ENCODE results near the gene GBE1.

GBE1 gene

GRCh38 chr3:81490541-81491288, 270.7 kb downstream of the GBE1 start:
- peak; percentile 87 to 93 (median 89) for DNase-seq
- WGBS (ENCODE audit: insufficient coverage) = 63% methylated on average over 6 of the region's 7 CpGs
- peaks cover 0 to 2% (median under 1%) of the 10 kb centered on the region in 4 experiments for H3K4me1 ChIP-seq (ENCODE audit: control extremely low read depth in 1 of 4, control insufficient read depth in 4 of 4, insufficient read depth in 4 of 4, low read length in 3 of 4)
- H3K9me3 ChIP-seq (ENCODE audit: control extremely low read depth in 1 of 5, control insufficient read depth in 4 of 5, insufficient read depth in 2 of 5, low read depth in 1 of 5, low read length in 4 of 5) = no peaks in the 10 kb centered on the region
- ChIA-PET POLR2A (no interaction called here), CTCF (interaction anchor here (0.7 to 3.9 kb wide), 31 partner anchors 9 to 642 kb away, joined by 3 to 36 read pairs (median 4); no protein-coding TSS in a partner anchor)
- H3K27ac ChIP-seq (ENCODE audit: insufficient read depth in 1 of 2, low read depth in 1 of 2, low read length in 2 of 2, poor library complexity in 1 of 2, severe bottlenecking in 2 of 2) = no peak overlapping the region
- H3K4me3 ChIP-seq (ENCODE audit: control insufficient read depth in 1 of 7, extremely low read depth in 1 of 7, insufficient read depth in 4 of 7, low read depth in 2 of 7, low read length in 6 of 7) = no peak overlapping the region
- H3K27me3 ChIP-seq (replicated peaks in 2 of 5; ENCODE audit: control insufficient read depth in 4 of 5, insufficient read depth in 5 of 5, low read length in 4 of 5) = no peaks in the 10 kb centered on the region
- no peaks in the 10 kb centered on the region for H3K36me3 ChIP-seq (ENCODE audit: control insufficient read depth in 4 of 4, insufficient read depth in 4 of 4, low read length in 3 of 4)

DNA sequence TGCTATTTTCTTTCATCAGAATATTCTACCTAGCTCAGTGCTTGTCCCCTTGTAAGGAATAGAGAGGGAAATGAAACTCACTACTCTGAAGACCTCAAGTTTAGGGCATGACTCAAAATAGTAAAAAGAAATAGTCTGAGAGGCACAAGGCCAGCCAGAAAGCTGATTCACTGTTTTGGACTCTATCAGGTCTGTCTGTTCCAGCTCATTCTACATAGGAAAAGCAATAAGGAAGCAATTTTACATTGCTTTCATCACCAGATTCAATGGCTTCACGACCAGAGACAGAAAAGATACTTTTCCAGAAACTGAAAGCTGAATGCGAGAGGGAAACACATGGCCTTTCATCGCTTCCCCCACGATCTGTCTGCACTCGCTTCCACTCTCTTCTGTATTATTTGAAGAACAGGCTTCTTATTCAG, 276.0 kb downstream of the GBE1 start:
- 10% methylated on average over 2 of the region's 5 CpGs for WGBS (ENCODE audit: insufficient coverage)
- CTCF ChIA-PET = interaction anchor here (0.8 to 1.8 kb wide), 6 partner anchors 9 to 160 kb away, joined by 3 to 6 read pairs (median 5); no protein-coding TSS in a partner anchor
- peaks cover 0 to 17% (median 2%) of the 10 kb centered on the region in 4 experiments for H3K4me1 ChIP-seq (ENCODE audit: control extremely low read depth in 1 of 4, control insufficient read depth in 4 of 4, insufficient read depth in 4 of 4, low read length in 3 of 4)
- H3K9me3 ChIP-seq (ENCODE audit: control extremely low read depth in 1 of 5, control insufficient read depth in 4 of 5, insufficient read depth in 2 of 5, low read depth in 1 of 5, low read length in 4 of 5) = no peaks in the 10 kb centered on the region
- DNase-seq = peak in 2 of 3 donors; percentile 54 to 56
- H3K36me3 ChIP-seq (ENCODE audit: control insufficient read depth in 4 of 4, insufficient read depth in 4 of 4, low read length in 3 of 4) = no peaks in the 10 kb centered on the region
- no peaks in the 10 kb centered on the region for H3K27me3 ChIP-seq (replicated peaks in 2 of 5; ENCODE audit: control insufficient read depth in 4 of 5, insufficient read depth in 5 of 5, low read length in 4 of 5)
- peak overlapping the region in 2 of 7 experiments; percentile 27 to 56 for H3K4me3 ChIP-seq (ENCODE audit: control insufficient read depth in 1 of 7, extremely low read depth in 1 of 7, insufficient read depth in 4 of 7, low read depth in 2 of 7, low read length in 6 of 7)
- peak overlapping the region; percentile 13 to 20 for H3K27ac ChIP-seq (ENCODE audit: insufficient read depth in 1 of 2, low read depth in 1 of 2, low read length in 2 of 2, poor library complexity in 1 of 2, severe bottlenecking in 2 of 2)
- POLR2A ChIA-PET = no interaction called here

DNA sequence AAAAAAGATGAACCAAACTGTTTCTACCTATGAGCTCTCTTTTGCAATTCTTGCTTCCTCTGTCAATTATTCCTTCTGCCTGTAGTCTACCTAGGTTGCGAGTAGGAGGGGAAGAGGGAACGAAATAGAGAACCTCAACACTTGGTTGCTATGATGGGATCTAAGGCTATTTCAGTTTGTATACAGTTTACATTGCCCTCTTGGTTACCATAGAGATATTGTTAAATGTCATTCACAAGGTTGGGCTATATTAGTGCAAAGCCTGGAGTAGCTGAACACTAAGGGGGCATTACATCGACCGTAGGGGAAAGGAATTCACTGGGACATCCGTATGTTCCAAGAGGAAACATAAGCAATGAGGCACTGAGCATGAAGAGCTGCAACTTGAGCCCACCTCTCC, 276.9 kb downstream of the GBE1 start:
- H3K4me3 ChIP-seq (ENCODE audit: control insufficient read depth in 1 of 7, extremely low read depth in 1 of 7, insufficient read depth in 4 of 7, low read depth in 2 of 7, low read length in 6 of 7) = no peak overlapping the region
- H3K9me3 ChIP-seq (ENCODE audit: control extremely low read depth in 1 of 5, control insufficient read depth in 4 of 5, insufficient read depth in 2 of 5, low read depth in 1 of 5, low read length in 4 of 5) = no peaks in the 10 kb centered on the region
- no peaks in the 10 kb centered on the region for H3K36me3 ChIP-seq (ENCODE audit: control insufficient read depth in 4 of 4, insufficient read depth in 4 of 4, low read length in 3 of 4)
- H3K27me3 ChIP-seq (replicated peaks in 2 of 5; ENCODE audit: control insufficient read depth in 4 of 5, insufficient read depth in 5 of 5, low read length in 4 of 5) = no peaks in the 10 kb centered on the region
- ChIA-PET CTCF (interaction anchor here (0.8 to 1.8 kb wide), 7 partner anchors 10 to 161 kb away, joined by 3 to 6 read pairs (median 4); no protein-coding TSS in a partner anchor), POLR2A (no interaction called here)
- WGBS (ENCODE audit: insufficient coverage) = 100% methylated on average over 3 of the region's 5 CpGs
- peak in 2 of 3 donors; percentile 71 to 78 for DNase-seq
- H3K27ac ChIP-seq (ENCODE audit: insufficient read depth in 1 of 2, low read depth in 1 of 2, low read length in 2 of 2, poor library complexity in 1 of 2, severe bottlenecking in 2 of 2) = no peak overlapping the region
- peaks cover 0 to 17% (median 2%) of the 10 kb centered on the region in 4 experiments for H3K4me1 ChIP-seq (ENCODE audit: control extremely low read depth in 1 of 4, control insufficient read depth in 4 of 4, insufficient read depth in 4 of 4, low read length in 3 of 4)

- POLR2A ChIA-PET = no interaction called here
- 96% methylated on average over 3 of the region's 3 CpGs for WGBS (ENCODE audit: insufficient coverage)
- no peaks in the 10 kb centered on the region for H3K36me3 ChIP-seq (ENCODE audit: control insufficient read depth in 4 of 4, insufficient read depth in 4 of 4, low read length in 3 of 4)
These were observed 278.4 kb downstream of the GBE1 start for GRCh38 chr3:81483046-81483445.

GRCh38 chr3:81477740-81478139, 283.7 kb downstream of the GBE1 start:
- Histone ChIP-seq H3K9me3 (ENCODE audit: control extremely low read depth in 1 of 5, control insufficient read depth in 4 of 5, insufficient read depth in 2 of 5, low read depth in 1 of 5, low read length in 4 of 5) (no peaks in the 10 kb centered on the region), H3K36me3 (ENCODE audit: control insufficient read depth in 4 of 4, insufficient read depth in 4 of 4, low read length in 3 of 4) (no peaks in the 10 kb centered on the region), H3K27ac (ENCODE audit: insufficient read depth in 1 of 2, low read depth in 1 of 2, low read length in 2 of 2, poor library complexity in 1 of 2, severe bottlenecking in 2 of 2) (no peak overlapping the region), H3K4me1 (ENCODE audit: control extremely low read depth in 1 of 4, control insufficient read depth in 4 of 4, insufficient read depth in 4 of 4, low read length in 3 of 4) (peaks cover 0 to 13% (median 2%) of the 10 kb centered on the region in 4 experiments), H3K4me3 (ENCODE audit: control insufficient read depth in 1 of 7, extremely low read depth in 1 of 7, insufficient read depth in 4 of 7, low read depth in 2 of 7, low read length in 6 of 7) (no peak overlapping the region), H3K27me3 (replicated peaks in 2 of 5; ENCODE audit: control insufficient read depth in 4 of 5, insufficient read depth in 5 of 5, low read length in 4 of 5) (no peaks in the 10 kb centered on the region)
- 88% methylated on average over 1 of the region's 2 CpGs for WGBS (ENCODE audit: insufficient coverage)
- CTCF ChIA-PET = interaction anchor here (0.5 kb wide), 1 partner anchor 187 kb away, joined by 3 read pairs; no protein-coding TSS in a partner anchor
- DNase-seq = no peak
- POLR2A ChIA-PET = no interaction called here

More at GRCh38 chr3:81483046-81483445, 278.4 kb downstream of the GBE1 start:
- CTCF ChIA-PET = interaction anchor here (1.3 kb wide), 1 partner anchor 8 kb away, joined by 4 read pairs; no protein-coding TSS in a partner anchor
- no peak for DNase-seq
- no peak overlapping the region for H3K4me3 ChIP-seq (ENCODE audit: control insufficient read depth in 1 of 7, extremely low read depth in 1 of 7, insufficient read depth in 4 of 7, low read depth in 2 of 7, low read length in 6 of 7)
- no peak overlapping the region for H3K27ac ChIP-seq (ENCODE audit: insufficient read depth in 1 of 2, low read depth in 1 of 2, low read length in 2 of 2, poor library complexity in 1 of 2, severe bottlenecking in 2 of 2)
- H3K27me3 ChIP-seq (replicated peaks in 2 of 5; ENCODE audit: control insufficient read depth in 4 of 5, insufficient read depth in 5 of 5, low read length in 4 of 5) = no peaks in the 10 kb centered on the region
- no peaks in the 10 kb centered on the region for H3K9me3 ChIP-seq (ENCODE audit: control extremely low read depth in 1 of 5, control insufficient read depth in 4 of 5, insufficient read depth in 2 of 5, low read depth in 1 of 5, low read length in 4 of 5)
- H3K4me1 ChIP-seq (ENCODE audit: control extremely low read depth in 1 of 4, control insufficient read depth in 4 of 4, insufficient read depth in 4 of 4, low read length in 3 of 4) = peaks cover 0 to 17% (median 2%) of the 10 kb centered on the region in 4 experiments

DNA sequence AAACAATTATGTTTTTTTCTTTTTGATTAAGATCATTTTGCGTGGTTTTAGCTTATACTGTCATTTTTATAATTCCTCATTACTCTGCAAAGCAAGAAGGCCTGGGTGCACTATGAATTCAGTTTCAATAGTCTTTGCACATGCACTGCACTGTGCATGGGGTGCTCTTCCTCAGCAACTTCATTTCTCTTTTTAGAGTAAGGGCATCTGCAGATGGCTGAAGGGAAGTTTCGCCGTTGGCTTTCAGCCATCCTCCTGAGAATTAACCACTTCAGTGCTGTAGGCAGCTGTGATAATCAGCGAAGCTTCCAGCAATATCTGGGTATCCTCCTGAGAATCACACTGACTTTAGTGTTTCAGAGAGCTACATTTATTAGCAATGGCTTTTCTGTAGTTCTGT, 284.8 kb downstream of the GBE1 start:
- H3K4me1 ChIP-seq (ENCODE audit: control extremely low read depth in 1 of 4, control insufficient read depth in 4 of 4, insufficient read depth in 4 of 4, low read length in 3 of 4) = peaks cover 0 to 20% (median 5%) of the 10 kb centered on the region in 4 experiments
- WGBS (ENCODE audit: insufficient coverage) = 4% methylated on average over 3 of the region's 4 CpGs
- POLR2A ChIA-PET = interaction anchor here (0.5 kb wide), 1 partner anchor 48 kb away, joined by 3 read pairs; no protein-coding TSS in a partner anchor
- H3K9me3 ChIP-seq (ENCODE audit: control extremely low read depth in 1 of 5, control insufficient read depth in 4 of 5, insufficient read depth in 2 of 5, low read depth in 1 of 5, low read length in 4 of 5) = no peaks in the 10 kb centered on the region
- CTCF ChIA-PET = interaction anchor here (1.7 to 2.2 kb wide), 2 partner anchors 9 to 14 kb away, joined by 6 to 11 read pairs; no protein-coding TSS in a partner anchor
- H3K27me3 ChIP-seq (replicated peaks in 2 of 5; ENCODE audit: control insufficient read depth in 4 of 5, insufficient read depth in 5 of 5, low read length in 4 of 5) = no peaks in the 10 kb centered on the region
- no peak overlapping the region for H3K27ac ChIP-seq (ENCODE audit: insufficient read depth in 1 of 2, low read depth in 1 of 2, low read length in 2 of 2, poor library complexity in 1 of 2, severe bottlenecking in 2 of 2)
- H3K4me3 ChIP-seq (ENCODE audit: control insufficient read depth in 1 of 7, extremely low read depth in 1 of 7, insufficient read depth in 4 of 7, low read depth in 2 of 7, low read length in 6 of 7) = no peak overlapping the region
- H3K36me3 ChIP-seq (ENCODE audit: control insufficient read depth in 4 of 4, insufficient read depth in 4 of 4, low read length in 3 of 4) = no peaks in the 10 kb centered on the region
- DNase-seq = peak in 2 of 3 donors; percentile 53 to 59
